CD4-positive, alpha-beta memory T cell (primary cell): ENCODE results near the gene RPGR. TPM values are rescaled to one million over a fixed set of nuclear protein-coding genes. Genes with fewer than 3 reads are reported as not detected.

ENCODE experiments used
- CTCF ChIA-PET: fragments of 350-600 bp; sonication (Branson Sonifier 250); formaldehyde crosslinking; loops from one replicate; lab custom pipeline; 2021; ENCODE audit warnings: inconsistent platforms; ENCODE audit not compliant: partially characterized antibody; lab: Charles Lee
- POLR2A ChIA-PET: fragments of 350-600 bp; sonication (Branson Sonifier 250); formaldehyde crosslinking; loops from one replicate; lab custom pipeline; 2021; ENCODE audit not compliant: partially characterized antibody; lab: Charles Lee
- DNase-seq, 5 donors: peaks; one replicate each; pipeline versions ENCODE4 v3.0.0 to v3.0.0-alpha.2; 2020 to 2022; ENCODE audit warnings: mixed read lengths in 1 of 5
- H3K27ac ChIP-seq: one replicate; pipeline ENCODE4 v1.7.0; 2013; ENCODE audit warnings: low read depth, low read length
- H3K27me3 ChIP-seq: 2 replicates; pipeline ENCODE4 v1.7.0; 2013; ENCODE audit warnings: mild to moderate bottlenecking, low read length, moderate library complexity; ENCODE audit not compliant: insufficient read depth
- H3K36me3 ChIP-seq: 2 replicates; pipeline ENCODE4 v1.7.0; 2013; ENCODE audit warnings: mild to moderate bottlenecking, low read length, moderate library complexity; ENCODE audit not compliant: insufficient read depth
- H3K4me1 ChIP-seq: 2 replicates; pipeline ENCODE4 v1.7.0; 2013; ENCODE audit warnings: mild to moderate bottlenecking, low read length, moderate library complexity; ENCODE audit not compliant: insufficient read depth
- H3K4me3 ChIP-seq, 2 donors: one replicate each; pipeline ENCODE4 v1.7.0; 2013; ENCODE audit warnings: low read length in 2 of 2, mild to moderate bottlenecking in 1 of 2
- H3K9me3 ChIP-seq, 2 donors: one replicate each; pipeline ENCODE4 v1.7.0; 2013; ENCODE audit warnings: low read length in 2 of 2, control low read depth in 1 of 2; ENCODE audit not compliant: control insufficient read depth in 1 of 2
- H3K27ac Mint-ChIP-seq, 7 donors: one replicate each; pipeline ENCODE4 v1.8.0; 2020 to 2021; ENCODE audit warnings: mixed read lengths in 7 of 7, mild to moderate bottlenecking in 6 of 7, inconsistent platforms in 3 of 7, moderate library complexity in 3 of 7
- H3K27me3 Mint-ChIP-seq, 2 donors: one replicate each; pipeline ENCODE4 v1.8.0; 2020 to 2021; ENCODE audit warnings: mixed read lengths in 2 of 2
- H3K36me3 Mint-ChIP-seq, 2 donors: one replicate each; pipeline ENCODE4 v1.8.0; 2020 to 2021; ENCODE audit warnings: mixed read lengths in 2 of 2, inconsistent platforms in 1 of 2, mild to moderate bottlenecking in 1 of 2
- H3K4me1 Mint-ChIP-seq, 4 donors: one replicate each; pipeline ENCODE4 v1.8.0; 2020 to 2021; ENCODE audit warnings: mixed read lengths in 4 of 4, mild to moderate bottlenecking in 1 of 4
- H3K4me3 Mint-ChIP-seq, 8 donors: one replicate each; pipeline ENCODE4 v1.8.0; 2020 to 2021; ENCODE audit warnings: mixed read lengths in 8 of 8, mild to moderate bottlenecking in 7 of 8, moderate library complexity in 6 of 8, inconsistent platforms in 3 of 8
- H3K9me3 Mint-ChIP-seq, 8 donors: one replicate each; pipeline ENCODE4 v1.8.0; 2020 to 2021; ENCODE audit warnings: mixed read lengths in 8 of 8, mild to moderate bottlenecking in 5 of 8, inconsistent platforms in 3 of 8, moderate library complexity in 1 of 8
- intact Hi-C: fragments of 100-400 bp; cut with micrococcal nuclease; formaldehyde crosslinking; loops from one replicate; pipeline ENCODE4 v1.15.1; 2023
- polyA plus RNA-seq, 2 donors: library from polyadenylated mRNA; unstranded; fragments of 300-500 nt; fragmentation: Illumina TruSeq; gene quantifications; one replicate each; pipeline ENCODE4 v1.2.3, GENCODE V29; 2021
- total RNA-seq, 2 experiments: library from RNA; stranded (reverse); gene quantifications; one replicate each; pipeline ENCODE4 v1.2.3, GENCODE V29; 2021

RPGR gene
- total and polyA plus RNA-seq, 4 experiments from 2014 or later = 4.6 to 11.7 (median 8.7) TPM

DNA sequence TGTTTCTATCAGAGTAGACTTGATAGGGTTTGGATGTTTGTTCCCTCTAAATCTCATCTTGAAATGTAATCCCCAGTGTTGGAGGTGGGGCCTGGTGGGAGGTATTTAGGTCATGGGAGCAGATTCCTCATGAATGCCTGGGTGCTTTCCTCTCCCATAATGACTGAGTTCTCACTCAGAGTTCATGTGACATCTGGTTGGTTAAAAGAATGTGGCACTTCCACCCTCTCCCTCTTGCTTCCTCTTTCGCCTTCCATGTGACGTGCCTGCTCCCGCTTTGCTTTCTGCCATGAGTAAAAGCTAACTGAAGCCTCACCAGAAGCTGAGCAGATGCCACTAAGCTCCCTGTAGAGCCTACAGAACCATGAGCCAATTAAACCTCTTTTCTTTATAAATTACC is 59.3 kb downstream of the RPGR start:
- intact Hi-C loops = no loop called here
- ChIA-PET POLR2A (no interaction called here), CTCF (no interaction called here)
- Mint-ChIP-seq H3K4me1 (no peaks in the 10 kb centered on the region), H3K4me3 (no peak overlapping the region), H3K27me3 (no peaks in the 10 kb centered on the region), H3K27ac (no peak overlapping the region), H3K36me3 (peaks cover 12 to 15% of the 10 kb centered on the region in 2 donors), H3K9me3 (no peaks in the 10 kb centered on the region)
- Histone ChIP-seq H3K9me3 (no peaks in the 10 kb centered on the region), H3K4me3 (no peak overlapping the region), H3K36me3 (no peaks in the 10 kb centered on the region), H3K27me3 (no peaks in the 10 kb centered on the region), H3K4me1 (no peaks in the 10 kb centered on the region), H3K27ac (no peak overlapping the region)
- DNase-seq = no peak

DNA sequence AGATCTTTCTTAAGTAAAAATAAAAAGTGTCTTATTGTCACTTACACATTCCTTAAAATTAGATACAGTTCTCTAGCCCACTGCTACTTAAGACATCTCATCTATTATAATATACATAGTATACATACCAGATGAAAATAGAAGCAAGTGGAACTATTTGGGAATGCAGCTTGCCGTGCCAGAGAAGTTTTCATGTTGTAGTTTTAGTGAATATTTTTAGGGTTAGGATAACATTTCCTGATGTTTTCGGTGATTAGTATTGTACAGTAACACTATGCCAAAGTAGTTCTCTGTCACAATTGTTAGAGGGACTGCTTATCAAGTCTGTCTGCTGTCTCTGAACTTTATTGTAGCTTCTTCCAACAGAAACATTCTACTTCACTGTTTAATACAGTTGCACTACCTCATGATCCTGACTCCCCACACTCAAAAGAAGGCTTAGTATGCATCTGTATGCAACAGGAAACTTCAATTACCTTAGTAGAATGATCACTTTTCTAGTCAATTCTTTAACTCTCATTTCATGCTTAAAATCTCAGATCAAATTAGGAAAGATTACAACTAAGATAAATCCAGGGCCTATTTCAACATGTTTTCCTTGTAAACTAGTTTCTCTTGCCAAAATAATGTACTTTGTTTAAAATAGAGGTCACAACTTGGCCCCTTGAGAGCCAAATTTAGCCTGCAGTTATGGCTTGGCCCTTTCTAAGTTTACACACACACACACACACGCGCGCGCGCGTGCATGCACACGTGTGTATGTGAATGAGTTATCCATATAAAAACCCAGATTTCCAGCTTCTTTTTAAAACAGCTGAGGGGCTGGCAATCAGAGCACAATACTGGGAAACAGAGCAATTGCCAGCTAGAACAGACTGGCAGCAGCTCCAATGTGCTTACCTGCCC is 64.3 kb downstream of the RPGR start:
- H3K9me3 ChIP-seq = no peaks in the 10 kb centered on the region
- no peak overlapping the region for H3K27ac ChIP-seq
- no peaks in the 10 kb centered on the region for H3K36me3 ChIP-seq
- POLR2A ChIA-PET = no interaction called here
- Mint-ChIP-seq H3K36me3 (no peaks in the 10 kb centered on the region), H3K27me3 (no peaks in the 10 kb centered on the region), H3K4me3 (no peak overlapping the region), H3K4me1 (no peaks in the 10 kb centered on the region), H3K27ac (no peak overlapping the region), H3K9me3 (no peaks in the 10 kb centered on the region)
- intact Hi-C loops = no loop called here
- CTCF ChIA-PET = interaction anchor here (0.7 kb wide), 1 partner anchor 39 kb away, joined by 3 read pairs; no protein-coding TSS in a partner anchor
- no peaks in the 10 kb centered on the region for H3K4me1 ChIP-seq
- H3K27me3 ChIP-seq = no peaks in the 10 kb centered on the region
- DNase-seq = no peak
- no peak overlapping the region for H3K4me3 ChIP-seq

DNA sequence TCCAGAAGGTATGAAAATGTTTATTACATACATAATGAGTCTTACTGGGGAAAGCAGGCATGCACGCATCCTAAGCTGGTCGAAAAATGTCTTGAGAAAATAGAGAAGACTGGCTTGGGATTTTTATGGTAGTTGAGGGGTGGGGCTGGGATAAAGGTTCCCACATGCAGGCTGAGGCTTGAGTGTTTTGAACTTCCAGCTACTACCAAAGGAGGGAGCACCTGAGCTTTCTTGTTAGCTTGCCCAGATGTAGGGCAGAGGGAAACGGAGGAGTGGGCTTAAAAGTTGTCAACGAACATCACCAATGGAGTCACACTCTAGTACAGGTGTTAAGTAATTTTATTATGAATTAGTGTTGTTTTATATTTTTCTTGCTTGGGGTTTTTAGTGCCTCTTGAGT is 67.1 kb downstream of the RPGR start:
- no peaks in the 10 kb centered on the region for H3K27me3 ChIP-seq
- Mint-ChIP-seq H3K36me3 (no peaks in the 10 kb centered on the region), H3K4me1 (no peaks in the 10 kb centered on the region), H3K27me3 (no peaks in the 10 kb centered on the region), H3K4me3 (no peak overlapping the region), H3K27ac (no peak overlapping the region), H3K9me3 (no peaks in the 10 kb centered on the region)
- POLR2A ChIA-PET = no interaction called here
- H3K9me3 ChIP-seq = no peaks in the 10 kb centered on the region
- intact Hi-C loops = no loop called here
- no peak for DNase-seq
- H3K4me1 ChIP-seq = no peaks in the 10 kb centered on the region
- no peak overlapping the region for H3K4me3 ChIP-seq
- H3K36me3 ChIP-seq = no peaks in the 10 kb centered on the region
- CTCF ChIA-PET = no interaction called here
- H3K27ac ChIP-seq = no peak overlapping the region

DNA sequence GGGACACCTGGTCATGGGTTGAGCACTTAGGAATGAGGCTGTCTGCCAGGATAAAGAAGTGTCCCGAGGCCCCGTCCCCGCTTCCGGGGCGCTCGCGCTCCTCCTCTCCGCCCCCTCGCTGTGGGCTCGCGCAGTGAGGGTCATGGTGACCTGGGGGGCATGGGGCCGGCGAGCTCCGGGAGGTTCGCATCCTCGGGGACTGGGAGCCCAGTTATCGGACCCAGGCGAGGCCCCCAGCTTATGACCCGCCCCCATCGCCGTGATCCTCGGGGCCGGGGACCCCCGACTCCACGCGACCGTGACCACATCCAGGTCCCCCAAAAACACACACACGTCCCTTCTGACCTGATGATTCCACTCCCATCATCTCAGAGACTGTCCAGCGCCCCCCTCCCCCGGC is 71.3 kb downstream of the RPGR start:
- DNase-seq = peak in 1 of 5 donors; percentile 35
- H3K36me3 ChIP-seq = no peaks in the 10 kb centered on the region
- CTCF ChIA-PET = no interaction called here
- H3K4me1 ChIP-seq = no peaks in the 10 kb centered on the region
- H3K27ac ChIP-seq = no peak overlapping the region
- intact Hi-C loops = no loop called here
- H3K27me3 ChIP-seq = no peaks in the 10 kb centered on the region
- POLR2A ChIA-PET = no interaction called here
- H3K4me3 ChIP-seq = no peak overlapping the region
- no peaks in the 10 kb centered on the region for H3K27me3 Mint-ChIP-seq
- no peaks in the 10 kb centered on the region for H3K9me3 ChIP-seq
- no peak overlapping the region for H3K27ac Mint-ChIP-seq
- H3K4me3 Mint-ChIP-seq = no peak overlapping the region
- no peaks in the 10 kb centered on the region for H3K36me3 Mint-ChIP-seq
- no peaks in the 10 kb centered on the region for H3K4me1 Mint-ChIP-seq
- H3K9me3 Mint-ChIP-seq = no peaks in the 10 kb centered on the region

DNA sequence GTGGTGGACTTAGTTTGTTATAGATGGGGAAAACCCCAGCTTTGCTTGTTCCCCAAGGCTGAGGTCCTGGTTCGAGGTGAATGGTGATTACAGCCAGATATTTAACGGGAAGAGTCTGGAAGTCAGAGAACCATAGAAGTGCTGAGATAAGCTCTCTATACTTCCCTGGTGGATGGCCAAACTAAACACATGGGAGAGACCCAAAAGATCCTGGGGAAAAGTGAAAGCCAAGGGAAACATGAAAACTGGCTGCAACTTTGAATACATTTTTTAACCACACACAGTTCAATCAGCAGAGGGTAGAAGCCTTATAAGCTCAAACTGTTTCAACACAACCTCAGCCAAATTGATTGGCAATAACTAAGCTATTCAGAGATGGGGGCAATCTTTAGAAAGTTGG is 77.3 kb downstream of the RPGR start:
- no peak overlapping the region for H3K4me3 Mint-ChIP-seq
- ChIA-PET POLR2A (no interaction called here), CTCF (no interaction called here)
- Histone ChIP-seq H3K4me3 (no peak overlapping the region), H3K4me1 (no peaks in the 10 kb centered on the region), H3K27me3 (no peaks in the 10 kb centered on the region), H3K27ac (no peak overlapping the region), H3K9me3 (no peaks in the 10 kb centered on the region), H3K36me3 (no peaks in the 10 kb centered on the region)
- H3K27me3 Mint-ChIP-seq = no peaks in the 10 kb centered on the region
- no peaks in the 10 kb centered on the region for H3K36me3 Mint-ChIP-seq
- no peak overlapping the region for H3K27ac Mint-ChIP-seq
- H3K9me3 Mint-ChIP-seq = no peaks in the 10 kb centered on the region
- DNase-seq = no peak
- intact Hi-C loops = no loop called here
- peaks cover 0 to 1% (median 0%) of the 10 kb centered on the region in 4 donors for H3K4me1 Mint-ChIP-seq

DNA sequence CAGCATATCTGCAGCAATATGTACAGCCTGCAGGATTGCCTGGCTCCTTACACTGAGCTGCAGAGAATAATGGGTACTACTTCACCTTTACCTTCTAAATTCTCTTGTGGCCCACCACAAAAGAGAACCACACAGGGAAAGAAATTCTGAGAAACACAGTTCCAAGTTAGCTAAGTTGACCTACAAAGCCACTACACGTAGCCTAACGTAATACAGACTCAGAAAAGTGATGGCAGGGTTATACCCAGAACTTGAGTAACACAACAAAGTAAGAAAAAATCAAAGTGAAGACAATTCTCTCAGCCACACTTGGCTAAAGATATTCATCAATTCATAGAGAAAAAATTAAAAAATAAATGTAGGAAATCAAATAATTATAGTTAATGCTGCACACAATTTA is 80.3 kb downstream of the RPGR start:
- ChIA-PET POLR2A (no interaction called here), CTCF (no interaction called here)
- no peaks in the 10 kb centered on the region for H3K9me3 ChIP-seq
- H3K36me3 ChIP-seq = no peaks in the 10 kb centered on the region
- no peaks in the 10 kb centered on the region for H3K4me1 ChIP-seq
- Mint-ChIP-seq H3K4me3 (no peak overlapping the region), H3K27ac (no peak overlapping the region), H3K4me1 (peaks cover 0 to 1% (median 0%) of the 10 kb centered on the region in 4 donors), H3K36me3 (no peaks in the 10 kb centered on the region), H3K27me3 (no peaks in the 10 kb centered on the region), H3K9me3 (no peaks in the 10 kb centered on the region)
- intact Hi-C loops = no loop called here
- no peaks in the 10 kb centered on the region for H3K27me3 ChIP-seq
- H3K27ac ChIP-seq = no peak overlapping the region
- no peak for DNase-seq
- no peak overlapping the region for H3K4me3 ChIP-seq

DNA sequence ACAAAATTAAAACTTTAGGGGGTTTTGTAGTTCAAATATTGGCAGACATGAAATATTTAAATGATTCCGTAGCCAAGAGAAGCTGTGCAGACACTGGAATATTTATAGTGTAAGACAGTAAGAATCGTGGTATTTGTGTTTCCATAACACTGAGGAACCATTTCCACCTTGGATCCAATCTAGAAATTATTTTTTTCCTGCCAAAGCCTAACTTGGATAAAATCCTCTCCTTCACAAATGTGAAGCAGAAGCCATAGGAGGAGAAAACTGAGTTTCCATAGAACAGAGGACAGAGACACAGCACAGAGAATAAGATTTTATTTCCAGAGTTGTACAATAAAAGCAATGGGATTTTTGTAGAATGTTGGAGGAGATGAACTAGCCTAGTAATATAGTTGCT is 86.8 kb downstream of the RPGR start:
- H3K36me3 Mint-ChIP-seq = no peaks in the 10 kb centered on the region
- no peaks in the 10 kb centered on the region for H3K4me1 Mint-ChIP-seq
- Histone ChIP-seq H3K9me3 (no peaks in the 10 kb centered on the region), H3K4me3 (no peak overlapping the region), H3K27ac (no peak overlapping the region), H3K27me3 (no peaks in the 10 kb centered on the region), H3K4me1 (no peaks in the 10 kb centered on the region), H3K36me3 (no peaks in the 10 kb centered on the region)
- no peak for DNase-seq
- POLR2A ChIA-PET = no interaction called here
- no peak overlapping the region for H3K27ac Mint-ChIP-seq
- CTCF ChIA-PET = no interaction called here
- intact Hi-C loops = no loop called here
- peaks cover 2% of the 10 kb centered on the region in 2 donors for H3K27me3 Mint-ChIP-seq
- H3K9me3 Mint-ChIP-seq = peaks cover 0 to 1% (median 0%) of the 10 kb centered on the region in 8 donors
- no peak overlapping the region for H3K4me3 Mint-ChIP-seq
